SW 1271 (cell line): ENCODE results near the gene CACNA1S.

ENCODE experiments used
- DNase-seq, 2 experiments: peaks; one replicate each; lab custom pipeline; 2025; lab: John Stamatoyannopoulos, UW

CACNA1S gene

GRCh38 chr1:201062511-201063091 is 49.6 kb downstream of the CACNA1S start:
- DNase-seq = no peak

- DNase-seq = no peak
Observed at GRCh38 chr1:201061886-201062285, 50.3 kb downstream of the CACNA1S start.

- DNase-seq = no peak
Observed at GRCh38 chr1:201061049-201061448, 51.2 kb downstream of the CACNA1S start.

GRCh38 chr1:201060586-201060985 is 51.6 kb downstream of the CACNA1S start:
- no peak for DNase-seq

- DNase-seq = no peak
Observed at GRCh38 chr1:201059871-201060555, 52.2 kb downstream of the CACNA1S start.

GRCh38 chr1:201059401-201059800 is 52.8 kb downstream of the CACNA1S start:
- DNase-seq = no peak

GRCh38 chr1:201054091-201054543 is 58.1 kb downstream of the CACNA1S start:
- no peak for DNase-seq

GRCh38 chr1:201053155-201053860 is 58.9 kb downstream of the CACNA1S start:
- no peak for DNase-seq

GRCh38 chr1:201051399-201051798 is 60.8 kb downstream of the CACNA1S start:
- DNase-seq = no peak

- no peak for DNase-seq
Observed at GRCh38 chr1:201050515-201051277, 61.5 kb downstream of the CACNA1S start.

GRCh38 chr1:201049248-201049831 is 62.9 kb downstream of the CACNA1S start:
- no peak for DNase-seq

GRCh38 chr1:201048521-201048920 is 63.7 kb downstream of the CACNA1S start:
- DNase-seq = no peak

GRCh38 chr1:201044119-201044518 is 68.1 kb downstream of the CACNA1S start:
- DNase-seq = no peak

- DNase-seq = no peak
Observed at GRCh38 chr1:201042779-201043461, 69.3 kb downstream of the CACNA1S start.

- DNase-seq = no peak
Observed at GRCh38 chr1:201041011-201041410, 71.2 kb downstream of the CACNA1S start.

- no peak for DNase-seq
Observed at GRCh38 chr1:201039876-201040275, 72.3 kb downstream of the CACNA1S start.

GRCh38 chr1:201039418-201039817 is 72.8 kb downstream of the CACNA1S start:
- no peak for DNase-seq

GRCh38 chr1:201038186-201038876 is 73.9 kb downstream of the CACNA1S start:
- DNase-seq = no peak

GRCh38 chr1:201036188-201036842 is 75.9 kb downstream of the CACNA1S start:
- no peak for DNase-seq

GRCh38 chr1:201034671-201035070 is 77.6 kb downstream of the CACNA1S start:
- DNase-seq = no peak
